ENCODE data around the gene PERM1. TPM values are rescaled to one million over a fixed set of nuclear protein-coding genes. Genes with fewer than 3 reads are reported as not detected.

The PERM1 gene
- total and polyA plus RNA-seq, 2 of the 13 experiments (the other 11 are each of a cell fraction or from before 2014, with no cell fraction given): 0.04 to 0.29 TPM

DNA sequence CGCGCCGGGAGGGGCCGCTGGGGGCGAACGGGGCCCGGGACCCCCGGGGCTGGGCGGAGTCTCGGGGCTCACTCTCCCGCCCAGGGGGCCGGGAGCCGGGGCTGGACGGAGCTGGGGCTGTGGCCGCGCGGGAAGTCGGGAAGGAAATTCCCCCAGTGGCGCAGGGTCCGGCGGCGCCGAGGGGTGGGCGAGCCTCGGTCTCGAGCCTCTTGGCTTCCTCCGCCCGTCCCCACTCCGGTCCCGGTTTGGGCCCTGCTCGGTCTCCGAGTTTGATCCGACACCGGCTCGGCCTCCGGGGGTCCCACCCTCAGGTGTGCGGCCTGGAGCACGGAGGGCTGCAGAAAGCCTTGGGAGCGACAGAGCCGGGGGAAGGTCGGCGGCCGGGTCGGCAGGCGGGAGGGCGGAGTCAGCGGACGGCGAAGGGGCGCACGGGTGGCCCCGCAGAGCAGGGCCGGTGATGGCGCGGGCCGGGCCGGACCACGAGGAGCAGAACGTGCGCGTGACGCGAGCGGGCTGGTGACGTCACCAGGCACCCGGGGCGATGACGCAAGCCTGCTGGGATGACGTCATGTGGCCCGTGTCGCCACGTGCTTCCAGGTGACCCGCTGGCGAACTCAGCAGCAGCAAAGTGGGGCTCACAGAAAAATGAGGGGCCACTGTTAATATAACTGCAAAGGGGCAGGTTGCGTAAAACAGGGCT lies 18.6 kb upstream of the PERM1 start (continued):
- TF ChIP-seq, protein P1, sequence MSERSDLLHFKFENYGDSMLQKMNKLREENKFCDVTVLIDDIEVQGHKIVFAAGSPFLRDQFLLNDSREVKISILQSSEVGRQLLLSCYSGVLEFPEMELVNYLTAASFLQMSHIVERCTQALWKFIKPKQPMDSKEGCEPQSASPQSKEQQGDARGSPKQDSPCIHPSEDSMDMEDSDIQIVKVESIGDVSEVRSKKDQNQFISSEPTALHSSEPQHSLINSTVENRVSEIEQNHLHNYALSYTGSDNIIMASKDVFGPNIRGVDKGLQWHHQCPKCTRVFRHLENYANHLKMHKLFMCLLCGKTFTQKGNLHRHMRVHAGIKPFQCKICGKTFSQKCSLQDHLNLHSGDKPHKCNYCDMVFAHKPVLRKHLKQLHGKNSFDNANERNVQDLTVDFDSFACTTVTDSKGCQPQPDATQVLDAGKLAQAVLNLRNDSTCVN (CRISPR knock-in tag; IDR thresholded peaks at IDR 0.05; ENCODE audit: borderline replicate concordance): peak; percentile 29; the same call in 1 of the 2 replicates
- TF ChIP-seq, protein P2, sequence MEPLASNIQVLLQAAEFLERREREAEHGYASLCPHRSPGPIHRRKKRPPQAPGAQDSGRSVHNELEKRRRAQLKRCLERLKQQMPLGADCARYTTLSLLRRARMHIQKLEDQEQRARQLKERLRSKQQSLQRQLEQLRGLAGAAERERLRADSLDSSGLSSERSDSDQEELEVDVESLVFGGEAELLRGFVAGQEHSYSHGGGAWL (CRISPR knock-in tag; IDR thresholded peaks at IDR 0.05): peak; percentile 92
- TF ChIP-seq FIP1L1 (IDR thresholded peaks at IDR 0.05; ENCODE audit: borderline replicate concordance, insufficient read depth, low read depth, low read length) (no peak), ZBTB7B (CRISPR knock-in tag; IDR thresholded peaks at IDR 0.05) (peak; percentile 86), ZNF329 (CRISPR knock-in tag; IDR thresholded peaks at IDR 0.05; ENCODE audit: low read depth) (no peak; the same call in 1 of the 2 replicates), ZNF558 (CRISPR knock-in tag; IDR thresholded peaks at IDR 0.05; ENCODE audit: borderline replicate concordance) (no peak), DNMT1 (CRISPR knock-in tag; IDR thresholded peaks at IDR 0.05) (peak; percentile 85), ZNF20 (CRISPR knock-in tag; IDR thresholded peaks at IDR 0.05) (no peak), HES4 (CRISPR knock-in tag; IDR thresholded peaks at IDR 0.05; ENCODE audit: borderline replicate concordance) (no peak), JUN (CRISPR knock-in tag; IDR thresholded peaks at IDR 0.05) (peak; percentile 95), ZNF772 (CRISPR knock-in tag; IDR thresholded peaks at IDR 0.05) (peak; percentile 74; the same call in 1 of the 2 replicates)
- TF ChIP-seq, protein P3, sequence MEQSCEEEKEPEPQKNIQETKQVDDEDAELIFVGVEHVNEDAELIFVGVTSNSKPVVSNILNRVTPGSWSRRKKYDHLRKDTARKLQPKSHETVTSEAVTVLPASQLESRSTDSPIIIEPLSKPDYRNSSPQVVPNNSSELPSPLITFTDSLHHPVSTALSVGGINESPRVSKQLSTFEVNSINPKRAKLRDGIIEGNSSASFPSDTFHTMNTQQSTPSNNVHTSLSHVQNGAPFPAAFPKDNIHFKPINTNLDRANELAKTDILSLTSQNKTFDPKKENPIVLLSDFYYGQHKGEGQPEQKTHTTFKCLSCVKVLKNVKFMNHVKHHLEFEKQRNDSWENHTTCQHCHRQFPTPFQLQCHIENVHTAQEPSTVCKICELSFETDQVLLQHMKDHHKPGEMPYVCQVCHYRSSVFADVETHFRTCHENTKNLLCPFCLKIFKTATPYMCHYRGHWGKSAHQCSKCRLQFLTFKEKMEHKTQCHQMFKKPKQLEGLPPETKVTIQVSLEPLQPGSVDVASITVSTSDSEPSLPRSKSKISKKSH (CRISPR knock-in tag; IDR thresholded peaks at IDR 0.05; ENCODE audit: borderline replicate concordance): peak; percentile 67; the same call in 1 of the 2 replicates
- TF ChIP-seq, protein P4, sequence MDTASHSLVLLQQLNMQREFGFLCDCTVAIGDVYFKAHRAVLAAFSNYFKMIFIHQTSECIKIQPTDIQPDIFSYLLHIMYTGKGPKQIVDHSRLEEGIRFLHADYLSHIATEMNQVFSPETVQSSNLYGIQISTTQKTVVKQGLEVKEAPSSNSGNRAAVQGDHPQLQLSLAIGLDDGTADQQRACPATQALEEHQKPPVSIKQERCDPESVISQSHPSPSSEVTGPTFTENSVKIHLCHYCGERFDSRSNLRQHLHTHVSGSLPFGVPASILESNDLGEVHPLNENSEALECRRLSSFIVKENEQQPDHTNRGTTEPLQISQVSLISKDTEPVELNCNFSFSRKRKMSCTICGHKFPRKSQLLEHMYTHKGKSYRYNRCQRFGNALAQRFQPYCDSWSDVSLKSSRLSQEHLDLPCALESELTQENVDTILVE (CRISPR knock-in tag; IDR thresholded peaks at IDR 0.05): peak; percentile 90; the same call in 1 of the 2 replicates
- TF ChIP-seq, protein P5, sequence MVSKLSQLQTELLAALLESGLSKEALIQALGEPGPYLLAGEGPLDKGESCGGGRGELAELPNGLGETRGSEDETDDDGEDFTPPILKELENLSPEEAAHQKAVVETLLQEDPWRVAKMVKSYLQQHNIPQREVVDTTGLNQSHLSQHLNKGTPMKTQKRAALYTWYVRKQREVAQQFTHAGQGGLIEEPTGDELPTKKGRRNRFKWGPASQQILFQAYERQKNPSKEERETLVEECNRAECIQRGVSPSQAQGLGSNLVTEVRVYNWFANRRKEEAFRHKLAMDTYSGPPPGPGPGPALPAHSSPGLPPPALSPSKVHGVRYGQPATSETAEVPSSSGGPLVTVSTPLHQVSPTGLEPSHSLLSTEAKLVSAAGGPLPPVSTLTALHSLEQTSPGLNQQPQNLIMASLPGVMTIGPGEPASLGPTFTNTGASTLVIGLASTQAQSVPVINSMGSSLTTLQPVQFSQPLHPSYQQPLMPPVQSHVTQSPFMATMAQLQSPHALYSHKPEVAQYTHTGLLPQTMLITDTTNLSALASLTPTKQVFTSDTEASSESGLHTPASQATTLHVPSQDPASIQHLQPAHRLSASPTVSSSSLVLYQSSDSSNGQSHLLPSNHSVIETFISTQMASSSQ (IDR thresholded peaks at IDR 0.05; ENCODE audit: low read depth): no peak
- TF ChIP-seq, protein P5 (CRISPR knock-in tag; IDR thresholded peaks at IDR 0.05; ENCODE audit: borderline replicate concordance): peak; percentile 75
